Activated B cell treated with CpG ODN at 0.5 μM for 24 hours (primary cell): Measurements from ENCODE around the gene MYO1H. TPM values are rescaled to one million over a fixed set of nuclear protein-coding genes. Genes with fewer than 3 reads are reported as not detected.

Experiments used
- ATAC-seq: fragments of 200-7000 bp; cut with Tn5 transposase; one replicate; pipeline ENCODE4 v1.10.0; 2021; ENCODE audit warnings: low read depth, mild to moderate bottlenecking, moderate library complexity
- CTCF ChIA-PET: fragments of 350-600 bp; sonication (Branson Sonifier 250); formaldehyde crosslinking; loops from one replicate; lab custom pipeline; 2021; ENCODE audit warnings: antibody characterized with exemption; lab: Charles Lee
- POLR2A ChIA-PET: fragments of 350-600 bp; sonication (Branson Sonifier 250); formaldehyde crosslinking; loops from one replicate; lab custom pipeline; 2021; ENCODE audit warnings: antibody characterized with exemption; lab: Charles Lee
- DNase-seq: peaks from one replicate; pipeline ENCODE4 v3.0.0; 2022
- H3K27ac Mint-ChIP-seq: one replicate; pipeline ENCODE4 v1.8.0; 2020; ENCODE audit warnings: mixed read lengths
- H3K27me3 Mint-ChIP-seq: one replicate; pipeline ENCODE4 v1.8.0; 2021; ENCODE audit warnings: mixed read lengths
- H3K36me3 Mint-ChIP-seq: one replicate; pipeline ENCODE4 v1.8.0; 2021; ENCODE audit warnings: low read depth, mixed read lengths
- H3K4me1 Mint-ChIP-seq: one replicate; pipeline ENCODE4 v1.8.0; 2021; ENCODE audit warnings: mixed read lengths
- H3K4me3 Mint-ChIP-seq: one replicate; pipeline ENCODE4 v1.8.0; 2020; ENCODE audit warnings: mild to moderate bottlenecking, mixed read lengths
- H3K9me3 Mint-ChIP-seq: one replicate; pipeline ENCODE4 v1.8.0; 2020; ENCODE audit warnings: mixed read lengths
- intact Hi-C: fragments of 100-400 bp; cut with micrococcal nuclease; formaldehyde crosslinking; loops from one replicate; pipeline ENCODE4 v1.15.1; 2024
- total RNA-seq: library from RNA; stranded (reverse); gene quantifications from 2 replicates; pipeline ENCODE4 v1.2.3, GENCODE V29; 2022
- TF ChIP-seq, protein P1 (sequence below): fragments of 200-600 bp; IDR thresholded peaks from one replicate; pipeline ENCODE4 v1.8.0; 2022; ENCODE audit warnings: antibody characterized with exemption, mild to moderate bottlenecking

The MYO1H gene
- total RNA-seq, 1 donor from 2014 or later = not detected

DNA sequence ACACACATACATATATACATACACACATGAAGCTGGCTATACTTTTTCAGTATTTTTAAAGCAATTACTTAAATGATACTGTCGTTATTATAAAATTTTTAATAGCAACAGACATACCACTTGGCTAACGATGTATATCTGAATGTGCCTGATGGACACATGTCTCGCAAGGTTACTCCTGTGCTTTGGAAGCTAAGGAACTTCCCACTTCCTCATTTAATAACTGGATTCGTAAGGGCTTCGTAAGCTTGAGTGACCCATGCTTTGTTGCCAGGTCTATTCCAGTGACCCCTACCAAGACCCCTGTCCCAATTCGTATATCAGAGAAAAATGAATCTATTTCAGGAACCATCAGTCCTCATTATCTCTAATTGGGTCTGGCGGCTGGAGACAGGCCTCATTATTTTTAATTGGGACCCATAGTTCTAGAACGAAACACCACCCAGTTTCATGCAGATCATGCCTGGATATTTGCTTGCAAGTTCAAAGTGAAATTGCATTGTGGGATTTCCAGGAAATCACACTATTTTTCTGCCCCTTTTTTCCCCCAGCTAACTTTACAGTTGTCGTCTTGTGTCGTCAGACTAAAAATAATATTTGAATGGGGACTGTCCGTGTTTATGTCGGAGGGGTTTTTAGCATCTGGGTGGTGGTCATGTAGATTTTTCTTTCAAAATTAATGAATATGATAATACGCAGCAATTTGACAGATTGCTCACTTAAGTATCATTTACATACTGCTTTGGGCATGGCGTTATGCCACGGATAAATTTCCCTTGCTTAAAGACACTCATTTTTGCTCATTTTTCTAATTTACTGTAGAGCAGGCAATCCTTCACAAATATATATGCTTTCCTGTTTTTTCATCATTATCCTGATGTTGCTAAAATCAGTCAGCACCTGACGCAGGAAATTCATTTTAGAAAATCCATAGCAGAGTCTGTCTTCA is 17.1 kb upstream of the MYO1H start:
- Mint-ChIP-seq H3K36me3 (no peaks in the 10 kb centered on the region), H3K27ac (no peak overlapping the region), H3K4me1 (no peaks in the 10 kb centered on the region), H3K27me3 (peaks cover 9% of the 10 kb centered on the region), H3K4me3 (no peak overlapping the region), H3K9me3 (no peaks in the 10 kb centered on the region)
- DNase-seq (no peak), ATAC-seq (no peak)
- POLR2A ChIA-PET = no interaction called here
- intact Hi-C loops = no loop called here
- TF ChIP-seq, protein P1, sequence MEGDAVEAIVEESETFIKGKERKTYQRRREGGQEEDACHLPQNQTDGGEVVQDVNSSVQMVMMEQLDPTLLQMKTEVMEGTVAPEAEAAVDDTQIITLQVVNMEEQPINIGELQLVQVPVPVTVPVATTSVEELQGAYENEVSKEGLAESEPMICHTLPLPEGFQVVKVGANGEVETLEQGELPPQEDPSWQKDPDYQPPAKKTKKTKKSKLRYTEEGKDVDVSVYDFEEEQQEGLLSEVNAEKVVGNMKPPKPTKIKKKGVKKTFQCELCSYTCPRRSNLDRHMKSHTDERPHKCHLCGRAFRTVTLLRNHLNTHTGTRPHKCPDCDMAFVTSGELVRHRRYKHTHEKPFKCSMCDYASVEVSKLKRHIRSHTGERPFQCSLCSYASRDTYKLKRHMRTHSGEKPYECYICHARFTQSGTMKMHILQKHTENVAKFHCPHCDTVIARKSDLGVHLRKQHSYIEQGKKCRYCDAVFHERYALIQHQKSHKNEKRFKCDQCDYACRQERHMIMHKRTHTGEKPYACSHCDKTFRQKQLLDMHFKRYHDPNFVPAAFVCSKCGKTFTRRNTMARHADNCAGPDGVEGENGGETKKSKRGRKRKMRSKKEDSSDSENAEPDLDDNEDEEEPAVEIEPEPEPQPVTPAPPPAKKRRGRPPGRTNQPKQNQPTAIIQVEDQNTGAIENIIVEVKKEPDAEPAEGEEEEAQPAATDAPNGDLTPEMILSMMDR = no peak
- CTCF ChIA-PET = no interaction called here

DNA sequence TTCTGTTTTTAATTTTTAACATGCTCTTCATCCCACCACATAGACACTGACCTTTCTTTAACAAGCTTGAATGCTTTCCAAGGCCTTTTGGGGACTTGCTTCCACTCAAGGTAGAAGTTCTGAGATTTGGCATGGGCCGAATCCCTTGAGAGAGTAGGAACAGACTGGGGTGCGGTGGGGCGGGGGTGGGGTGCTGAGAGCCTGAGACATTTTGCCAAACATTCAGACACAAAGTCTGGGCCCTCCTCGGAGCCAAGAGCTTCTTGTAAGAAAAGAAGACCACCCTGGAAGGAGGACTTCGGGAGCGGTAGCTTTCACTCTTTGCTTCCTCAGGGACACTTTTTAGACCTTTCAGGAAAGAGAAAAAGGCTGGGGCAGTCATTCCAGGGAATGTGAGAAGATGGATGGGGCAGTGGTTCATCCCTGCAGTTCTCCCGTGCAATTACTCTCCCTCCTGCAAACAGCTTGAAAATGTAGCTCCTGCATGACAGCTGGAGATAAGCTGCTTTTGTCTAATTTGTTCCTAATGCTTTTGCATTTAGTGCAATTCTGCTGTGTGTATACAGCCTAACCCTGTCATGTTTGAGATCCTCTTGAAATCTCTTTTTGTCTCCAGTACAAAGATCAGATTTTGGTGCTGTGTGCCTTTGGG is 16.3 kb upstream of the MYO1H start:
- no peak for ATAC-seq
- CTCF ChIA-PET = no interaction called here

DNA sequence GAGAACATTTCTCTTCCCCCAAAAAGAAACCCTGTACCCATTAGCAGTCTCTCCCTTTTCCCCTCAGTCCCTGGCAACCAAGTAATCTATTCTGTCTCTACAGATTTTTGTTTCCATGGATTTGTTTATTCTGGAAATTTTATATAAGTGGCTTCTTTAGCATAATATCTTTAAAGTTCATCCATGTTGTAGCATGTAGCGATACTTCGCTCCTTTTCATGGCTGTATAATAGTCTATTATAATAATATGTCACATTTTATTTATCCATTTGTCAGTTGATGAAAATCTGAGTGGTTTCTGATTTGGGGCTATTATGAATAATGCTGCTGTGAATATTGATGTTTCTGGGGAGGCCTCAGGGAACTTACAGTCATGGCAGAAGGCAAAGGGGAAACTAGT is 12.8 kb upstream of the MYO1H start:
- no peak overlapping the region for H3K27ac Mint-ChIP-seq
- ATAC-seq = no peak

More for the DNA sequence above, 16.3 kb upstream of the MYO1H start:
- Mint-ChIP-seq H3K4me3 (no peak overlapping the region), H3K9me3 (no peaks in the 10 kb centered on the region), H3K4me1 (no peaks in the 10 kb centered on the region), H3K27me3 (peaks cover 10% of the 10 kb centered on the region), H3K36me3 (no peaks in the 10 kb centered on the region), H3K27ac (no peak overlapping the region)
- POLR2A ChIA-PET = no interaction called here
- intact Hi-C loops = no loop called here
- DNase-seq = no peak
- TF ChIP-seq, protein P1 = no peak

DNA sequence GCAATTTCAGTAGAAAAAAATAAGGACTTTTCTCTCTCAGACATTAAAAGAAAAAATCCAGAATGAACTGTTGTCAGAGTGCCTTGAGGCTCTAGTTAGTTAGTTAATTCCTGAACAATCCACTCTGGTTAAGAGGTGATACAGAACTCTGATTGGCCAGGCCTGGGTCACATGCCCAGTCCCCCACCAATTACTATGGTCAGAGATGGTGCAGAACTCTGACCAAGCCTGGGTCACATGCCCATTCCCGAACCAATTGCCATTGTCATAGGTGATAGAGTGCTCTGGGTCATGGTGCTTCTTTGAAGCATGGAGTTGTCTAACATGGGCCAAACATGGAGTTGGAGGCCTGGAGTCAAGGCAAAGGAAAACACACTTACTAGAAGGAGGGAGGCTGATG is 11.1 kb upstream of the MYO1H start:
- no peak overlapping the region for H3K4me3 Mint-ChIP-seq
- H3K27ac Mint-ChIP-seq = no peak overlapping the region
- peaks cover 12% of the 10 kb centered on the region for H3K27me3 Mint-ChIP-seq
- ATAC-seq (no peak), DNase-seq (no peak)
- no peaks in the 10 kb centered on the region for H3K36me3 Mint-ChIP-seq
- ChIA-PET CTCF (no interaction called here), POLR2A (no interaction called here)
- TF ChIP-seq, protein P1 = no peak
- H3K9me3 Mint-ChIP-seq = peaks cover 7% of the 10 kb centered on the region
- intact Hi-C loops = no loop called here
- no peaks in the 10 kb centered on the region for H3K4me1 Mint-ChIP-seq

More for the DNA sequence above, 12.8 kb upstream of the MYO1H start:
- CTCF ChIA-PET = no interaction called here
- Mint-ChIP-seq H3K4me3 (no peak overlapping the region), H3K27me3 (peaks cover 9% of the 10 kb centered on the region), H3K36me3 (no peaks in the 10 kb centered on the region), H3K4me1 (no peaks in the 10 kb centered on the region), H3K9me3 (peaks cover 7% of the 10 kb centered on the region)
- TF ChIP-seq, protein P1 = no peak
- DNase-seq = no peak
- intact Hi-C loops = no loop called here
- POLR2A ChIA-PET = no interaction called here

DNA sequence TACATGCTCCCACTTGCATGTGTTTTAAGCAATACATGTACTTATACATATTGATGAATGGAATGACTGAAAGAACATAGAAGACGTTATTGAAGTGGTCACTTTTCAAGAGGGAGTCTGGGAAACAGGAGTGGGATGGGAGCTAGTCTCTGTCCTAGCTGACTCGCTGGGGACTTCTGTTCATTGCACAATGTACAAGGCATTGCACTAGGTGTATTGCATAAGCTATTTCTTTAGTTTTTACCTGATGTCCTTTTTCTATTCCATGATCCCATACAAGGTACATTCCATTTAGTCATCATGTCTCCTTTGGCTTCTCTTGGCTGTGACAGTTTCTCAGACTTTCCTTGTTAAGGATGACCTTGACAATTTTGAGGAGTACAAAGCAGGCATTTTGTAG is 4.0 kb upstream of the MYO1H start:
- H3K27me3 Mint-ChIP-seq = peaks cover 10% of the 10 kb centered on the region
- DNase-seq (no peak), ATAC-seq (no peak)
- ChIA-PET POLR2A (no interaction called here), CTCF (no interaction called here)
- H3K27ac Mint-ChIP-seq = no peak overlapping the region
- H3K9me3 Mint-ChIP-seq = peaks cover 2% of the 10 kb centered on the region
- TF ChIP-seq, protein P1 = no peak
- intact Hi-C loops = no loop called here
- H3K4me1 Mint-ChIP-seq = no peaks in the 10 kb centered on the region
- H3K4me3 Mint-ChIP-seq = no peak overlapping the region
- H3K36me3 Mint-ChIP-seq = no peaks in the 10 kb centered on the region
